ENCODE data around the gene ERAL1.

DNA sequence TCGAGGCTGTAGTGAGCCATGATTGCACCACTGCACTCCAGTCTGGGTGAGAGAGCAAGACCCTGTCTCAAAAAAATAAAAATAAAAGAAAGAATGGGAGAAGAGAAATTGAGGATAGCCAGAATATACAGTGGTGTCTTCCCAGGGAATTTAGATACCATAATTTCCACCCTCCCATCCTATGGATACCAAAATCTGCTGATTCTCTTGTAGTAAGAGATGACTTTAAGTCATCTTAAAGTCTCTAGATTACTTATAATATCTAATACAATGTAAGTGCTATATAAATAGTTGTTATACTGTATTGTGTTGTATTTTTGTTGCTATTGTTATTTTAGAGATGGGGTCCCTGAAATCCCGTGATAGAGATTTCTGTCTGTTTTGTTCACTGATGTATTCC is 1.5 kb upstream of the ERAL1 start:
- TF ChIP-seq EZH2phosphoT487 (IDR thresholded peaks at IDR 0.05; ENCODE audit: borderline replicate concordance, low read depth, low read length): no peak
- TF ChIP-seq, protein P1, sequence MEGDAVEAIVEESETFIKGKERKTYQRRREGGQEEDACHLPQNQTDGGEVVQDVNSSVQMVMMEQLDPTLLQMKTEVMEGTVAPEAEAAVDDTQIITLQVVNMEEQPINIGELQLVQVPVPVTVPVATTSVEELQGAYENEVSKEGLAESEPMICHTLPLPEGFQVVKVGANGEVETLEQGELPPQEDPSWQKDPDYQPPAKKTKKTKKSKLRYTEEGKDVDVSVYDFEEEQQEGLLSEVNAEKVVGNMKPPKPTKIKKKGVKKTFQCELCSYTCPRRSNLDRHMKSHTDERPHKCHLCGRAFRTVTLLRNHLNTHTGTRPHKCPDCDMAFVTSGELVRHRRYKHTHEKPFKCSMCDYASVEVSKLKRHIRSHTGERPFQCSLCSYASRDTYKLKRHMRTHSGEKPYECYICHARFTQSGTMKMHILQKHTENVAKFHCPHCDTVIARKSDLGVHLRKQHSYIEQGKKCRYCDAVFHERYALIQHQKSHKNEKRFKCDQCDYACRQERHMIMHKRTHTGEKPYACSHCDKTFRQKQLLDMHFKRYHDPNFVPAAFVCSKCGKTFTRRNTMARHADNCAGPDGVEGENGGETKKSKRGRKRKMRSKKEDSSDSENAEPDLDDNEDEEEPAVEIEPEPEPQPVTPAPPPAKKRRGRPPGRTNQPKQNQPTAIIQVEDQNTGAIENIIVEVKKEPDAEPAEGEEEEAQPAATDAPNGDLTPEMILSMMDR (conservative IDR thresholded peaks at IDR 0.05; ENCODE audit: low read length): no peak

All from OCI-LY7 (cell line).